Neuronal stem cell (in vitro differentiated cells): Measurements from ENCODE around the gene NDUFS8.

Source experiments
- DNase-seq: peaks from one replicate; pipeline ENCODE4 v3.0.0-alpha.2; 2013; ENCODE audit warnings: low spot score
- H2AFZ ChIP-seq: one replicate; pipeline ENCODE4 v1.6.1; 2013; ENCODE audit warnings: mild to moderate bottlenecking, low read length, inconsistent platforms
- H2AK5ac ChIP-seq: 2 replicates; pipeline ENCODE4 v1.6.1; 2013; ENCODE audit warnings: low read depth, mild to moderate bottlenecking, inconsistent platforms, low read length, moderate library complexity, mixed read lengths
- H2BK120ac ChIP-seq: 2 replicates; pipeline ENCODE4 v1.6.1; 2013; ENCODE audit warnings: low read depth, mild to moderate bottlenecking, inconsistent platforms, low read length, moderate library complexity, mixed read lengths
- H2BK12ac ChIP-seq: one replicate; pipeline ENCODE4 v1.6.1; 2013; ENCODE audit warnings: low read length, inconsistent platforms
- H2BK15ac ChIP-seq: 2 replicates; pipeline ENCODE4 v1.6.1; 2013; ENCODE audit warnings: mild to moderate bottlenecking, low read length, inconsistent platforms, mixed read lengths
- H2BK5ac ChIP-seq: one replicate; pipeline ENCODE4 v1.6.1; 2013; ENCODE audit warnings: inconsistent platforms, mild to moderate bottlenecking, low read length, moderate library complexity
- H3K14ac ChIP-seq: one replicate; pipeline ENCODE4 v1.6.1; 2013; ENCODE audit warnings: low read length, inconsistent platforms
- H3K18ac ChIP-seq: 2 replicates; pipeline ENCODE4 v1.6.1; 2013; ENCODE audit warnings: low read length, inconsistent platforms
- H3K23ac ChIP-seq: 2 replicates; pipeline ENCODE4 v1.6.1; 2013; ENCODE audit warnings: low read depth, mild to moderate bottlenecking, mixed read lengths, low read length, inconsistent platforms; ENCODE audit not compliant: poor library complexity
- H3K27ac ChIP-seq: replicated peaks from 3 replicates; pipeline ENCODE4 v1.5.1; 2013; ENCODE audit warnings: low read length, inconsistent platforms
- H3K27me3 ChIP-seq, 3 experiments: 2 replicates each; pipeline ENCODE4 v1.6.1; 2013; ENCODE audit warnings: low read length in 3 of 3, mild to moderate bottlenecking in 2 of 3, inconsistent platforms in 1 of 3, low read depth in 1 of 3, mixed read lengths in 1 of 3, moderate library complexity in 1 of 3; ENCODE audit not compliant: control insufficient read depth in 3 of 3, insufficient read depth in 3 of 3
- H3K36me3 ChIP-seq, 2 donors: replicated peaks in 1 of 2; 2 replicates each; pipeline ENCODE4 v1.6.1; 2013; ENCODE audit warnings: low read length in 2 of 2; ENCODE audit not compliant: control insufficient read depth in 2 of 2, insufficient read depth in 2 of 2
- H3K4ac ChIP-seq: 2 replicates; pipeline ENCODE4 v1.6.1; 2013; ENCODE audit warnings: inconsistent platforms, mild to moderate bottlenecking, low read length, moderate library complexity
- H3K4me1 ChIP-seq, 2 donors: 1 replicate in 1 of 2; 2 replicates in 1 of 2; pipeline ENCODE4 v1.6.1; 2013; ENCODE audit warnings: low read length in 2 of 2, low read depth in 1 of 2; ENCODE audit not compliant: control insufficient read depth in 2 of 2, insufficient read depth in 1 of 2
- H3K4me2 ChIP-seq: one replicate; pipeline ENCODE4 v1.6.1; 2013; ENCODE audit warnings: mild to moderate bottlenecking, low read length, inconsistent platforms; ENCODE audit not compliant: insufficient read depth, poor library complexity, severe bottlenecking
- H3K4me3 ChIP-seq, 2 donors: 2 replicates each; pipeline ENCODE4 v1.5.1; 2013; ENCODE audit warnings: low read length in 2 of 2, mild to moderate bottlenecking in 2 of 2, inconsistent platforms in 1 of 2, moderate library complexity in 1 of 2
- H3K79me1 ChIP-seq: one replicate; pipeline ENCODE4 v1.6.1; 2013; ENCODE audit warnings: low read depth, mild to moderate bottlenecking, inconsistent platforms, low read length, moderate library complexity
- H3K9ac ChIP-seq: one replicate; pipeline ENCODE4 v1.6.1; 2013; ENCODE audit warnings: mild to moderate bottlenecking, low read depth, low read length, inconsistent platforms; ENCODE audit not compliant: poor library complexity
- H3K9me3 ChIP-seq, 2 donors: replicated peaks in 1 of 2; 2 replicates each; pipeline versions ENCODE3 to v1.6.1; 2013; ENCODE audit warnings: low read length in 2 of 2, mild to moderate bottlenecking in 2 of 2, inconsistent platforms in 1 of 2, low read depth in 1 of 2, mixed read lengths in 1 of 2, moderate library complexity in 1 of 2; ENCODE audit not compliant: control insufficient read depth in 2 of 2, insufficient read depth in 1 of 2
- H4K8ac ChIP-seq: one replicate; pipeline ENCODE4 v1.6.1; 2013; ENCODE audit warnings: low read depth, mild to moderate bottlenecking, inconsistent platforms, low read length, moderate library complexity
- H4K91ac ChIP-seq: one replicate; pipeline ENCODE4 v1.6.1; 2013; ENCODE audit warnings: low read length, low read depth, mild to moderate bottlenecking, inconsistent platforms; ENCODE audit not compliant: poor library complexity
- WGBS, 2 donors: extraction: QIAGEN DNeasy Blood & Tissue Kit; methylation state at CpG; one replicate each; pipeline ENCODE4 v1.1.7; 2013; ENCODE audit warnings: missing lambda C conversion rate in 2 of 2, mixed read lengths in 1 of 2; ENCODE audit not compliant: insufficient read length in 2 of 2, insufficient replicate concordance in 1 of 2; ENCODE audit errors: extremely low coverage in 2 of 2; 5-methylcytosine and 5-hydroxymethylcytosine counted together

NDUFS8 gene

DNA sequence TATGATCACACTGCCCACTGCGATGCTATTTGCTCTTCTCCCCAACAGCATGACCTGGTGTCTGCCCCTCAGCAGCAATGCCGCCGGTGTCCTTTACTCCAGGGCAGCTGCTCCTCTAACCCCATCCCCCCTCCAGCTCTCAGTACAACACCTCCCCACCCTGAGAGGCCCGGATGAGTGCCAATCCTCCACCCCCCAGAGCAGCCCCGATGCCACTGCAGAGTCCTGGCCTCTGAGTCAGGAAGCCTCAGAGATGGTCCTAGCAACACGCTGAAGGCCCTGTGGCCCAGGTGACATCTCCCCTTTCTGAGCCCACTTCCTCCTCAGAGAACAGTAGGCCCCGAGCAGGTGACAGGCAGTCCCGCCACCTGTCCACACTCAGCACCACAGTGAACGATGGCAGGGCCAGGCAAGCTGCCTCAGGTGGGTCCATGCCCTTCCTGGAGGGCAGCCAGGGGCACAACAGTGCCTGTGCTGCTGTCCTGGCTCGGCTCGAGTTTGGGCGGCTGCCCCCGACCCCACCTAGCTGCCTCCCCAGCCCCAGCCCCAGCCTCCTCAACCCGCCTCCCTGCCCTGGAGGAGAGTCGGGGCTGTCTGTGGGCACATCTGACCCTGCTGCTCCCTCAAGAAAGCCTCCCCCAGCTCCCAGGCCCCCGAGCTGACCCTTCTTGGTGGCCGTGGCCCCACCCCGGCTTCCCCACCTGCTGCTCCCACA, 3.9 kb upstream of the NDUFS8 start:
- H2AFZ ChIP-seq: no peak overlapping the region
- H3K4ac ChIP-seq: no peak overlapping the region
- peak overlapping the region in 1 of 2 donors; percentile 34 for H3K4me3 ChIP-seq
- H3K79me1 ChIP-seq: peaks cover 11% of the 10 kb centered on the region
- no peak for DNase-seq
- H2BK15ac ChIP-seq: no peak overlapping the region
- H3K36me3 ChIP-seq: peaks cover 0 to 12% of the 10 kb centered on the region in 2 donors
- no peak overlapping the region for H4K91ac ChIP-seq
- no peak overlapping the region for H4K8ac ChIP-seq
- no peak overlapping the region for H3K9ac ChIP-seq
- no peak overlapping the region for H2BK120ac ChIP-seq
- no peak overlapping the region for H3K23ac ChIP-seq
- H2AK5ac ChIP-seq: peak overlapping the region; percentile 74
- no peaks in the 10 kb centered on the region for H3K27me3 ChIP-seq
- H3K4me2 ChIP-seq: no peak overlapping the region
- H2BK12ac ChIP-seq: no peak overlapping the region
- peak overlapping the region; percentile 35 for H2BK5ac ChIP-seq
- no peak overlapping the region for H3K14ac ChIP-seq
- H3K27ac ChIP-seq: no peak overlapping the region
- peaks cover 8 to 10% of the 10 kb centered on the region in 2 donors for H3K4me1 ChIP-seq
- no CpG with 5 or more reads among the region's 18 CpGs for WGBS, 2 donors
- peaks cover 1 to 17% of the 10 kb centered on the region in 2 donors for H3K9me3 ChIP-seq
- no peak overlapping the region for H3K18ac ChIP-seq

GRCh38 chr11:68027667-68028066, 2.8 kb upstream of the NDUFS8 start:
- H2AFZ ChIP-seq: no peak overlapping the region
- H4K8ac ChIP-seq: no peak overlapping the region
- peaks cover 16% of the 10 kb centered on the region for H3K79me1 ChIP-seq
- H2AK5ac ChIP-seq: no peak overlapping the region
- H3K9ac ChIP-seq: peak overlapping the region; percentile 55
- H3K36me3 ChIP-seq: peaks cover 7 to 20% of the 10 kb centered on the region in 2 donors
- no peak overlapping the region for H3K4me3 ChIP-seq
- H2BK15ac ChIP-seq: no peak overlapping the region
- no peak overlapping the region for H3K18ac ChIP-seq
- H2BK12ac ChIP-seq: no peak overlapping the region
- H3K4ac ChIP-seq: no peak overlapping the region
- no peak overlapping the region for H3K27ac ChIP-seq
- H2BK120ac ChIP-seq: no peak overlapping the region
- H2BK5ac ChIP-seq: no peak overlapping the region
- no CpG with 5 or more reads among the region's 21 CpGs for WGBS, 2 donors
- peaks cover 1 to 17% of the 10 kb centered on the region in 2 donors for H3K9me3 ChIP-seq
- H3K27me3 ChIP-seq: no peaks in the 10 kb centered on the region
- no peak overlapping the region for H4K91ac ChIP-seq
- H3K23ac ChIP-seq: no peak overlapping the region
- no peak for DNase-seq
- no peak overlapping the region for H3K14ac ChIP-seq
- H3K4me1 ChIP-seq: peaks cover 14% of the 10 kb centered on the region in 2 donors
- no peak overlapping the region for H3K4me2 ChIP-seq

- H3K27me3 ChIP-seq: no peaks in the 10 kb centered on the region
- H3K4me3 ChIP-seq: peak overlapping the region in 1 of 2 donors; percentile 98
- no peak overlapping the region for H3K14ac ChIP-seq
- no peak overlapping the region for H3K18ac ChIP-seq
- H2AK5ac ChIP-seq: peak overlapping the region; percentile 88
- H3K79me1 ChIP-seq: peaks cover 18% of the 10 kb centered on the region
- no peak overlapping the region for H2BK15ac ChIP-seq
- peak overlapping the region; percentile 32 for H3K23ac ChIP-seq
- no CpG with 5 or more reads among the region's 12 CpGs for WGBS, 2 donors
- peaks cover 19 to 33% of the 10 kb centered on the region in 2 donors for H3K36me3 ChIP-seq
- H2BK12ac ChIP-seq: no peak overlapping the region
- H3K4me2 ChIP-seq: no peak overlapping the region
- H2AFZ ChIP-seq: no peak overlapping the region
- peaks cover 1 to 17% of the 10 kb centered on the region in 2 donors for H3K9me3 ChIP-seq
- H2BK120ac ChIP-seq: no peak overlapping the region
- H4K8ac ChIP-seq: no peak overlapping the region
- H3K4ac ChIP-seq: no peak overlapping the region
- H4K91ac ChIP-seq: no peak overlapping the region
- H3K4me1 ChIP-seq: peaks cover 14% of the 10 kb centered on the region in 2 donors
- H2BK5ac ChIP-seq: no peak overlapping the region
- no peak overlapping the region for H3K27ac ChIP-seq
- no peak for DNase-seq
- no peak overlapping the region for H3K9ac ChIP-seq
Measured at GRCh38 chr11:68028802-68029545, 1.5 kb upstream of the NDUFS8 start.

- H3K9ac ChIP-seq: peak overlapping the region; percentile 100
- peak overlapping the region; percentile 58 for H3K27ac ChIP-seq
- peak overlapping the region; percentile 86 for H3K4me2 ChIP-seq
- H3K4ac ChIP-seq: peak overlapping the region; percentile 31
- H2AFZ ChIP-seq: peak overlapping the region; percentile 95
- peak overlapping the region; percentile 95 for H2AK5ac ChIP-seq
- H2BK12ac ChIP-seq: peak overlapping the region; percentile 64
- no peak for DNase-seq
- no peak overlapping the region for H4K91ac ChIP-seq
- peak overlapping the region; percentile 92 to 98 for H3K4me3 ChIP-seq
- no peaks in the 10 kb centered on the region for H3K27me3 ChIP-seq
- H3K23ac ChIP-seq: peak overlapping the region; percentile 99
- H3K18ac ChIP-seq: peak overlapping the region; percentile 100
- no peak overlapping the region for H4K8ac ChIP-seq
- H3K4me1 ChIP-seq: peaks cover 14% of the 10 kb centered on the region in 2 donors
- H3K9me3 ChIP-seq: peaks cover 0 to 6% of the 10 kb centered on the region in 2 donors
- WGBS, 2 donors: no CpG with 5 or more reads among the region's 10 CpGs
- H2BK5ac ChIP-seq: peak overlapping the region; percentile 98
- H3K36me3 ChIP-seq: peaks cover 22 to 35% of the 10 kb centered on the region in 2 donors
- H3K79me1 ChIP-seq: peaks cover 19% of the 10 kb centered on the region
- peak overlapping the region; percentile 93 for H2BK15ac ChIP-seq
- peak overlapping the region; percentile 61 for H2BK120ac ChIP-seq
- peak overlapping the region; percentile 31 for H3K14ac ChIP-seq
Measured at GRCh38 chr11:68031144-68031464, 623 bp downstream of the NDUFS8 start.
